Fibroblast of the aortic adventitia (primary cell): ENCODE measurements around the gene PPP2R1A. TPM values are rescaled to one million over a fixed set of nuclear protein-coding genes. Genes with fewer than 3 reads are reported as not detected.
A peak's percentile ranks its signal among the peaks of the same experiment; 100 is the strongest.
"Not testable (repeated sequence)": the region's sequence is repeated elsewhere in the genome, so short reads cannot be mapped to it uniquely, and the experiment has no call there.

Experiments used
- DNase-seq: peaks from one replicate; pipeline ENCODE4 v3.0.0-alpha.2; 2010; ENCODE audit warnings: low read depth
- H3K4me3 ChIP-seq: 2 replicates; pipeline ENCODE4 v1.5.1; 2011; ENCODE audit warnings: low read depth, mild to moderate bottlenecking, control low read depth, low read length, moderate library complexity
- CTCF ChIP-seq: IDR thresholded peaks from 2 replicates; pipeline ENCODE4 v1.5.1; 2011; ENCODE audit warnings: mild to moderate bottlenecking, low read length, control low read depth, inconsistent platforms; ENCODE audit not compliant: insufficient read depth
- total RNA-seq: library from RNA; depleted of rRNA; stranded (reverse); fragments of >200 nt; gene quantifications from 2 replicates; pipeline ENCODE4 v1.2.3, GENCODE V29; 2012; ENCODE audit warnings: low replicate concordance

The PPP2R1A gene
- total RNA-seq, 1 donor: 176 TPM

- no peak for TF ChIP-seq CTCF
- H3K4me3 ChIP-seq: no peak overlapping the region
- peak; percentile 84 for DNase-seq
Observed at GRCh38 chr19:52200044-52200443, 10.2 kb downstream of the PPP2R1A start.

GRCh38 chr19:52200755-52201391 lies 11.0 kb downstream of the PPP2R1A start:
- not testable (repeated sequence) for H3K4me3 ChIP-seq, DNase-seq

GRCh38 chr19:52206481-52206880 lies 16.6 kb downstream of the PPP2R1A start:
- DNase-seq: no peak
- H3K4me3 ChIP-seq: no peak overlapping the region
- TF ChIP-seq CTCF: no peak

- DNase-seq: no peak
- no peak for TF ChIP-seq CTCF
- H3K4me3 ChIP-seq: no peak overlapping the region
Observed at GRCh38 chr19:52211203-52211602, 21.4 kb downstream of the PPP2R1A start.

GRCh38 chr19:52211926-52212571 lies 22.2 kb downstream of the PPP2R1A start:
- no peak overlapping the region for H3K4me3 ChIP-seq
- DNase-seq: no peak
- no peak for TF ChIP-seq CTCF

- no peak for DNase-seq
- H3K4me3 ChIP-seq: no peak overlapping the region
- TF ChIP-seq CTCF: no peak
Observed at GRCh38 chr19:52212572-52213255, 22.9 kb downstream of the PPP2R1A start.

- TF ChIP-seq CTCF: no peak
- H3K4me3 ChIP-seq: no peak overlapping the region
- no peak for DNase-seq
Observed at GRCh38 chr19:52214241-52214640, 24.4 kb downstream of the PPP2R1A start.
